ENCODE results near the gene PER3.

Gene PER3

GRCh38 chr1:7783826-7784491 lies at the start of gene PER3:
Gene PER3 (plus strand): TSS chr1:7784291. CDS start chr1:7784878, 587 bp downstream.
- DNase-seq (ENCODE audit: low read depth in 4 of 4, low spot score in 1 of 4), result peak; percentile 72 to 85 (median 83)

GRCh38 chr1:7738044-7738443 lies 46.0 kb upstream of the PER3 start:
- no peak for DNase-seq (ENCODE audit: low read depth in 4 of 4, low spot score in 1 of 4)

GRCh38 chr1:7743346-7743745 lies 40.7 kb upstream of the PER3 start:
- DNase-seq (ENCODE audit: low read depth in 4 of 4, low spot score in 1 of 4), result no peak

GRCh38 chr1:7744882-7745281 lies 39.2 kb upstream of the PER3 start:
- no peak for DNase-seq (ENCODE audit: low read depth in 4 of 4, low spot score in 1 of 4)

GRCh38 chr1:7745783-7746182 lies 38.3 kb upstream of the PER3 start:
- DNase-seq (ENCODE audit: low read depth in 4 of 4, low spot score in 1 of 4), result no peak

- no peak for DNase-seq (ENCODE audit: low read depth in 4 of 4, low spot score in 1 of 4)
Measured at GRCh38 chr1:7747605-7748004, 36.5 kb upstream of the PER3 start.

GRCh38 chr1:7749126-7749525 lies 35.0 kb upstream of the PER3 start:
- no peak for DNase-seq (ENCODE audit: low read depth in 4 of 4, low spot score in 1 of 4)

- no peak for DNase-seq (ENCODE audit: low read depth in 4 of 4, low spot score in 1 of 4)
Measured at GRCh38 chr1:7751174-7751573, 32.9 kb upstream of the PER3 start.

GRCh38 chr1:7752512-7753417 lies 31.3 kb upstream of the PER3 start:
- peak in 3 of 4 experiments; percentile 19 to 32 (median 23) for DNase-seq (ENCODE audit: low read depth in 4 of 4, low spot score in 1 of 4)

GRCh38 chr1:7753641-7754040 lies 30.4 kb upstream of the PER3 start:
- no peak for DNase-seq (ENCODE audit: low read depth in 4 of 4, low spot score in 1 of 4)

- no peak for DNase-seq (ENCODE audit: low read depth in 4 of 4, low spot score in 1 of 4)
Measured at GRCh38 chr1:7754234-7754633, 29.9 kb upstream of the PER3 start.

- no peak for DNase-seq (ENCODE audit: low read depth in 4 of 4, low spot score in 1 of 4)
Measured at GRCh38 chr1:7755448-7755847, 28.6 kb upstream of the PER3 start.

- DNase-seq (ENCODE audit: low read depth in 4 of 4, low spot score in 1 of 4), result no peak
Measured at GRCh38 chr1:7760245-7760644, 23.8 kb upstream of the PER3 start.

GRCh38 chr1:7761103-7761502 lies 23.0 kb upstream of the PER3 start:
- no peak for DNase-seq (ENCODE audit: low read depth in 4 of 4, low spot score in 1 of 4)

- no peak for DNase-seq (ENCODE audit: low read depth in 4 of 4, low spot score in 1 of 4)
Measured at GRCh38 chr1:7767176-7767575, 16.9 kb upstream of the PER3 start.

- DNase-seq (ENCODE audit: low read depth in 4 of 4, low spot score in 1 of 4), result no peak
Measured at GRCh38 chr1:7768583-7768982, 15.5 kb upstream of the PER3 start.

- DNase-seq (ENCODE audit: low read depth in 4 of 4, low spot score in 1 of 4), result no peak
Measured at GRCh38 chr1:7769673-7770412, 14.2 kb upstream of the PER3 start.

- no peak for DNase-seq (ENCODE audit: low read depth in 4 of 4, low spot score in 1 of 4)
Measured at GRCh38 chr1:7770669-7770996, 13.5 kb upstream of the PER3 start.

- DNase-seq (ENCODE audit: low read depth in 4 of 4, low spot score in 1 of 4), result peak; percentile 79 to 94 (median 83)
Measured at GRCh38 chr1:7770997-7771822, 12.9 kb upstream of the PER3 start, which contains the start of gene VAMP3. Gene VAMP3 (plus strand): TSS chr1:7771296. CDS start chr1:7771384, 88 bp downstream.

- no peak for DNase-seq (ENCODE audit: low read depth in 4 of 4, low spot score in 1 of 4)
Measured at GRCh38 chr1:7771823-7772299, 12.2 kb upstream of the PER3 start.

- no peak for DNase-seq (ENCODE audit: low read depth in 4 of 4, low spot score in 1 of 4)
Measured at GRCh38 chr1:7777591-7777990, 6.5 kb upstream of the PER3 start.
